NCI-H510A (cell line): ENCODE results near the gene L3MBTL4.

Source experiments
- DNase-seq: peaks from one replicate; lab custom pipeline; 2025; lab: John Stamatoyannopoulos, UW

Gene L3MBTL4

GRCh38 chr18:6363216-6363615 is 51.5 kb downstream of the L3MBTL4 start:
- no peak for DNase-seq

GRCh38 chr18:6362559-6363129 is 52.1 kb downstream of the L3MBTL4 start:
- DNase-seq, result no peak

- DNase-seq, result no peak
These were observed 57.0 kb downstream of the L3MBTL4 start for GRCh38 chr18:6357668-6358067.

DNA sequence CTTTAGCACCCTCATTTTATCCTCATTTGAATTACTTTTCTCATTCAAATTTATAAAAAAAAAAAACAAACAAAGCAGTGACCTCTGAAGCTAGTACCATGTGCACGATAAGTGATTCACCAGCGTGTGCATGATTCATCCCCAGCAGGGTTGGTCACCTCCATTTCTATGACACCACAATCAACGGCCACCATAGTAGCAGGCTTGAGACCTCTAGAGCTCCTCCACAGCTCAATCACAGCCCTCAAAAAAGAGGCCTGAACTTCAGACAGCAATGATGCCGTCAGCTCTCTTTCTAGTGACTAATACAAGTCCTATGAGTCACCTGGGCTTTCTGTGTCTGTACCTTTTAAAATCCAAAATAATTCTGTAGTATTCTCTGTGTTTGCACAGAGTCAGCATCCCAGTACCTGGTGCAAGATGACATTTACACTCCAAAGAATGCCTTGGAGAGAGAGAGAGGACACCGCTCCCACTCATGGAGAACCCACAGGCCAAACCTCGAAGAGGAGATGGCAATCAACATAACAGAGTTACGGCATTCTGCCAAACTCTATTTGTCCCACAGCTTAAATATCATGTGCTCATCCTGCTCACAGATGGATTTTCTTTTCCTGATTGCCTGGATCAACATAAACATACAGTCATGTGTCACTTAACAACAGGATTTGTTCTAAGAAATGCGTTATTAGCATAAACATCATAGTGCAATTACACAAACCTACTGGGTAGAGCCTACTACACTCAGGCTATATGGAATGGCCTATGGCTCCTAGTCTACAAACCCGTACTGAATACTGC is 58.7 kb downstream of the L3MBTL4 start:
- no peak for DNase-seq

DNA sequence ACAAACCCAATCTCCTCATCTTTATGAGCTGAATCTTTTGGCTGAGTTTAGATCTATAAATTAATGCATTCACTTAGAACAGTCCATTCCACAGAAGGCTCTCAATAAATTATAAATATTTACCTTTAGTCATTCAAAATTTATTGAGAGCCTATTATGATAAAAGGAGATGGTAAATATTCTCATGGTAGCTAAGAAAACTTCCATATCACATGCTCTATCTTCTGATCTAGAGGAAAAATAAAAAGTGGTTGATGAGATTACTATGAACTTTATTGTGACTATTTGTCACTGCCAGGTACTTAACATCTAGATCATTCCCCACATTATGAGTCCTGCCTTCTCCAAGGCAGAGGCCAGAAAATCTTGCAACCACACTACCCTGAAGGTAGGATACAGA is 62.4 kb downstream of the L3MBTL4 start:
- no peak for DNase-seq

DNA sequence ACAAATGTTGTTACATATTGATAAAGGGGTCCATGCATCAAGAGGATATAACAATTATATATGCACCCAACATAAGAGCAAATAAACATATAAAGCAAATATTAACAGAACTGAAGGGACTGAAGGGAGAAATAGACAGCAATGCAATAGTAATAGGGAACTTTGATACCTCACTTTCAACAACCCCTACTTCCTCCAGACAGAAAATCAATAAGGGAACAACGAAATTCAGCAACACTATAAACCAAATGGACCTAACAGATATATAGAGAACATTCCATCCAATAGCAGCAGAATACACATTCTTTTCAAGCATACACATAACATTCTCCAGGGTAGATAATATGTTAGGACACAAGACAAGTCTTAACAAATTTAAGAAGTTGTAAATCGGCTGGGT is 71.7 kb downstream of the L3MBTL4 start:
- DNase-seq, result no peak

GRCh38 chr18:6341709-6342108 is 73.0 kb downstream of the L3MBTL4 start:
- DNase-seq, result no peak

DNA sequence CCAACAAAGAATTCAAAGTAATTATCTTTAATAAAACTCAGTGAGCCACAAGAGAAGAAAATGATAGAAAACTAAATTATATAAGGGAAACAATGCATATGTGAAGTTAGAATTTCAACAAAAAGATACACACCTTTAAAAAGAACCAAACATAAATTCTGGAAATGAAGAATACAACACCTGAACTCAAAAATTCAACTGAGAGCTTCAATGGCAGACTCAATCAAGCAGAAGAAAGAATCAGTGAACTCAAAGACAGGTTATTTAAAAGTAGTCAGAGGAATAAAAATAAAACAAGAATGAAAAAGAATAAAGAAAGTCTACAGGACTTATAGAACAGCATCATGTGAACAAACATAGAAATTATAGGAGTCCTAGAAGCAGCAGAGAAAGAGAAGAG is 73.4 kb downstream of the L3MBTL4 start:
- no peak for DNase-seq

GRCh38 chr18:6340121-6340520 is 74.6 kb downstream of the L3MBTL4 start:
- no peak for DNase-seq

DNA sequence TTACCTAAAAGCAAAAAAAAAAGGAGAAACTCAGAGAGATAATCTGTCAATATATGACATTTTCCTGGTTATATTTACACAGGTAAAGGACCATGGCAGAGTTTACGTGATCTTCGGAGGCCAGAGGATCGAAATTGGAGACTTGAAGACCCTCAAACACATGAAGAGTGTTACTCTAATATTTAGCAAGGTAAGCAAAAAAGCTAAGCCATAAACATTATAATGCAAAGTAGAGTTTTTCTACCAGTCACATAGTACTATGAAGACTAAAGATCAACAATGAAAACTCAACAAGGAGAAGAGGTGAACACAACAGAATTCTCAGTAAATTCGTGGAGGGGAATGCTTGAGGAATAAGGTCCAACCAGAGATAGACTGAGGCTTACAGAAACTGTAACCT is 78.5 kb downstream of the L3MBTL4 start:
- DNase-seq, result no peak

GRCh38 chr18:6333981-6334380 is 80.7 kb downstream of the L3MBTL4 start:
- no peak for DNase-seq

GRCh38 chr18:6331872-6332271 is 82.8 kb downstream of the L3MBTL4 start:
- DNase-seq, result no peak

GRCh38 chr18:6330786-6331185 is 83.9 kb downstream of the L3MBTL4 start:
- DNase-seq, result no peak

DNA sequence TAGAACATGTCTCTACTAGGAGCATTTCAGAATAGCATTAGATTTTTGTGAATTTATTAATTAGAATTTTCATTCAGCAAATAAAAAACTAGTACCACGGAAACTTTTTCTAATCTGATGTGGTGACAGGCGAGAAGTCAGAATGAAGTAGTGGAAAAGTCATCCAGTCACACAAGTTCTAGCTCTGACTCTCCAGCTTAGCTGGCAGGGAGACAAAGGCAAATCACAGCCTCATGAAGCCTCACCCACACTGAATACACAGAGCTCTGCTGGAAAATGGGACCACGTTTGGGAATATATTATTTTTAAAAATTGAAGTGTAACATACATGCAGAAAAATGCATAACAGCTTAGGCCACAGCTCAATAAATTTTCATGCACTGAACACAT is 86.1 kb downstream of the L3MBTL4 start:
- no peak for DNase-seq

- DNase-seq, result no peak
These were observed 86.7 kb downstream of the L3MBTL4 start for GRCh38 chr18:6327895-6328620.

DNA sequence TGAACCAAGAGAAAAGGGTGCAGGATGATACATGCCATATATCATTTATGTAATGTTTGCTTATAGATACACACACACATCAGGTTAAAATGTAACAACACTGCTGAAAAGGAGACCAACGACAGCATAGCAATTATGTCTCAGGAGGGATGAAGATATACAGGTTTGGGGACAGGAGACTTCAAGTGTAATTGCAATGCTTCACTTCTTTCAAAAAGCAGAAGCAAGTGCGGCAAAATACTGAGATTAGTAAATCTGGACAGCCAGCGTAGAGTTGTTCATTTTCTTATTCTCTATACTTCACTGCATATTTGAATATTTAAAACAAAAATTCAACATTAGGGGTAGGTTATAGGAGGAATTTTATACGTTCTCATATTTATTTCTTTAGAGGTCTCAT is 87.2 kb downstream of the L3MBTL4 start:
- DNase-seq, result no peak

DNA sequence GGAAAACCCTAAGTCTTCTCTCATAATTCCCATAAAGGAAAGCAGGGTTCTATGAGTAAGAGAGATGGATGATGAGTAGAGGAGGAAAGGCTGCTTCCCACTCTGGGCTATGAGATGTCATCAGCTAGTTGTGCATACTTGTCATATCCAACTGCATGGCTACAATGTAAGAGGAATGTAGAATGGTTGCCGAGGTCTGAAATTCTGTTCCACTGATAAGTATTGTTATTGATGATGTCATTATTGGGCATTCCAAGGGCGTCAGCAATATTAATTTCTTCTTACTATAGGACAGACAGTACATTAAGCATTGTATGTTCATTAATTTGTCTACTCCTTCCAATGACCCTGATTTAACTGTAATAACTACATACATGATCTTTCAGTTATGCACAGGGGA is 88.1 kb downstream of the L3MBTL4 start:
- no peak for DNase-seq

DNA sequence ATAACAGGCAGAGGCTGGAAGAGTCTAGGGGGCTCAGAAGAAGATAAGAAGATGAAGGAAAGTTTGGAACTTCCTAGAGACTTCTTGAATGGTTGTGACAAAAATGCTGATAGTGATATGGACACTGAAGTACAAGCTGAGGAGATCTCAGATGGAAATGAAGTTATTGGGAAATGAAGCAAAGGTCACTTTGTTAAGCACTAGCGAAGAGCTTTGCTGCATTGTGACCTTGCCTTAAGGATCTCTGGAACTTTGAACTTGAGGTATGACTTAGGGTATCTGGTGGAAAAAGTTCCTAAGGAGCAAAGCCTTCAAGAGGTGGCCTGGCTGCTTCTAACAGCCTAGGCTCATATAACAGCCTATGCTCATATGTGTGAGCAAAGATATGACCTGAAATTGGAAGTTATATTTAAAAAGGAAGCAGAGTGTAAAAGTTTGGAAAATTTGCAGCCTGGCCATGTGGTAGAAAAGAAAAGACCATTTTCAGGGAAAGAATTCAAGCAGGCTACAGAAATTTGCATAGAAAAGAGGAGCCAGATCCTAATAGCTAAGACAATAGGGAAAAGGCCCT is 91.3 kb downstream of the L3MBTL4 start:
- no peak for DNase-seq

- DNase-seq, result no peak
These were observed 99.0 kb downstream of the L3MBTL4 start for GRCh38 chr18:6315517-6316331.

GRCh38 chr18:6313415-6313814 is 101.3 kb downstream of the L3MBTL4 start:
- DNase-seq, result no peak

DNA sequence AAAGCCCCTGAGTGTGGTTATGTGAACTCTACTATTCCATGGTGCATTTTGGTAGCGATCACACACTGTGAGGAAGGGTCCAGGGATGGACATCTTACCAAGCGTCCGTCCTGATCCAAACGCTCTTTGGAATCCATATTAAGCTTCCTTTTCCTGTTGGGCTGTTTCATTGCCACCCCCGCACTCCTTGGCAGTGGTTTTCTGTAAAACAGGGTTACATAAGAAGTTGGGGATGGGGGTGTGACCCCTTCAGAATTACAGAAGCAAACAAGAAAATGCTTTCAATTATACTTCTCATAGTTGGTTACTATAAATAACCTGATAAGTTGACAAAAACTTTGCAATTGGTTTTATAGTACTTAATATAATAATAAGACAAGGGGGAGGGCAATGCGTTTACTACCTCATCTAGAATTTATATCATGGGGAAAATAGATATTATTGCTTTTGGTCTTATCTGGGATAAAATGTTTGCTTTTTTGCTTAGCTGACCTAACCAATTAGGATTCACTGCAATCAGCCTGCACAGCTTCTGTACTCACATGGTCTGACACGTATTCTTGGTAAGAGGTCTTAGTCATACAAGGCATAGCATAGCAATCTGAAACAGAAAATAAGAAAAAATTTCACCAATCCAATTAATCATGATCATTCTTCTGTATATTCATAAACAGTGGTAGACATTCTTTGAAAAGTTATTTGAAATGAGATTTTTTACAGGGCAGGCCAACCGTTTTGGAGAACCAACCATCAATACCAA is 103.1 kb downstream of the L3MBTL4 start:
- no peak for DNase-seq
